ENCODE results near the gene MBNL1. TPM values are rescaled to one million over a fixed set of nuclear protein-coding genes. Genes with fewer than 3 reads are reported as not detected.

Gene MBNL1
- total RNA-seq, 2 experiments from 2014 or later = 163 to 174 TPM

GRCh38 chr3:152317184-152317583 lies 48.5 kb downstream of the MBNL1 start:
- Histone ChIP-seq H3K9me2 (ENCODE audit: insufficient read depth, low read length) (no peaks in the 10 kb centered on the region), H4K20me1 (ENCODE audit: insufficient read depth, low read length) (peaks cover 25% of the 10 kb centered on the region; the same call in 1 of the 2 replicates), H3K4me2 (ENCODE audit: low read length) (no peak overlapping the region), H3K36me3 (ENCODE audit: insufficient read depth, low read length) (peaks cover 60% of the 10 kb centered on the region), H3K4me1 (ENCODE audit: insufficient read depth, low read length, poor library complexity, severe bottlenecking) (peaks cover 3% of the 10 kb centered on the region), H3K4me3 (ENCODE audit: low read depth, low read length, poor library complexity, severe bottlenecking) (no peak overlapping the region), H3K79me2 (ENCODE audit: insufficient read depth, low read depth, low read length) (peaks cover 98% of the 10 kb centered on the region), H2AFZ (ENCODE audit: low read length) (no peak overlapping the region), H3K9me3 (ENCODE audit: low read length) (0 out of 2 replicates have a peak, but pooled peaks cover 4% of the 10 kb centered on the region), H3K27ac (ENCODE audit: low read depth, low read length, poor library complexity, severe bottlenecking) (no peak overlapping the region)
- no TSS peak for BruUV-seq (replicated peaks)
- TF ChIP-seq EZH2phosphoT487 (IDR thresholded peaks at IDR 0.05; ENCODE audit: borderline replicate concordance, low read depth, low read length) (no peak), CTCF (conservative IDR thresholded peaks at IDR 0.05; ENCODE audit: low read length) (no peak)
- DNase-seq (ENCODE audit: low spot score) = no peak
- ChIA-PET POLR2A (interaction anchor here (0.7 to 5.2 kb wide), 5 partner anchors 9 to 183 kb away, joined by 3 to 35 read pairs (median 5); no protein-coding TSS in a partner anchor), CTCF (ENCODE audit: unreplicated experiment) (no interaction called here)
- intact Hi-C loops (cut with micrococcal nuclease; ENCODE audit: unreplicated experiment) = no loop called here

- Histone ChIP-seq H3K9me2 (ENCODE audit: insufficient read depth, low read length) (no peaks in the 10 kb centered on the region), H4K20me1 (ENCODE audit: insufficient read depth, low read length) (peaks cover 25% of the 10 kb centered on the region; the same call in 1 of the 2 replicates), H3K4me2 (ENCODE audit: low read length) (no peak overlapping the region), H3K4me3 (ENCODE audit: low read depth, low read length, poor library complexity, severe bottlenecking) (no peak overlapping the region), H2AFZ (ENCODE audit: low read length) (no peak overlapping the region), H3K4me1 (ENCODE audit: insufficient read depth, low read length, poor library complexity, severe bottlenecking) (peaks cover 10% of the 10 kb centered on the region), H3K9me3 (ENCODE audit: low read length) (no peaks in the 10 kb centered on the region), H3K79me2 (ENCODE audit: insufficient read depth, low read depth, low read length) (peaks cover 98% of the 10 kb centered on the region), H3K36me3 (ENCODE audit: insufficient read depth, low read length) (peaks cover 59% of the 10 kb centered on the region), H3K27ac (ENCODE audit: low read depth, low read length, poor library complexity, severe bottlenecking) (no peak overlapping the region)
- POLR2A ChIA-PET = interaction anchor here (1.0 to 5.2 kb wide), 9 partner anchors 10 to 83 kb away, joined by 3 to 35 read pairs (median 3); no protein-coding TSS in a partner anchor
- TF ChIP-seq CTCF (conservative IDR thresholded peaks at IDR 0.05; ENCODE audit: low read length) (no peak), EZH2phosphoT487 (IDR thresholded peaks at IDR 0.05; ENCODE audit: borderline replicate concordance, low read depth, low read length) (no peak)
- no peak for DNase-seq (ENCODE audit: low spot score)
- CTCF ChIA-PET (ENCODE audit: unreplicated experiment) = no interaction called here
- BruUV-seq (replicated peaks) = no TSS peak
- intact Hi-C loops (cut with micrococcal nuclease; ENCODE audit: unreplicated experiment) = no loop called here
These were observed 49.2 kb downstream of the MBNL1 start for GRCh38 chr3:152317956-152318355.

GRCh38 chr3:152318512-152318911 lies 49.8 kb downstream of the MBNL1 start:
- H3K9me2 ChIP-seq (ENCODE audit: insufficient read depth, low read length) = no peaks in the 10 kb centered on the region
- BruUV-seq (replicated peaks) = no TSS peak
- CTCF ChIA-PET (ENCODE audit: unreplicated experiment) = no interaction called here
- H3K27ac ChIP-seq (ENCODE audit: low read depth, low read length, poor library complexity, severe bottlenecking) = no peak overlapping the region
- TF ChIP-seq EZH2phosphoT487 (IDR thresholded peaks at IDR 0.05; ENCODE audit: borderline replicate concordance, low read depth, low read length) (no peak), CTCF (conservative IDR thresholded peaks at IDR 0.05; ENCODE audit: low read length) (no peak)
- intact Hi-C loops (cut with micrococcal nuclease; ENCODE audit: unreplicated experiment) = no loop called here
- peaks cover 98% of the 10 kb centered on the region for H3K79me2 ChIP-seq (ENCODE audit: insufficient read depth, low read depth, low read length)
- no peak overlapping the region for H3K4me3 ChIP-seq (ENCODE audit: low read depth, low read length, poor library complexity, severe bottlenecking)
- H4K20me1 ChIP-seq (ENCODE audit: insufficient read depth, low read length) = peaks cover 27% of the 10 kb centered on the region
- no peak overlapping the region for H3K4me2 ChIP-seq (ENCODE audit: low read length)
- no peak overlapping the region for H2AFZ ChIP-seq (ENCODE audit: low read length)
- H3K4me1 ChIP-seq (ENCODE audit: insufficient read depth, low read length, poor library complexity, severe bottlenecking) = peaks cover 11% of the 10 kb centered on the region
- DNase-seq (ENCODE audit: low spot score) = no peak
- peaks cover 56% of the 10 kb centered on the region for H3K36me3 ChIP-seq (ENCODE audit: insufficient read depth, low read length)
- POLR2A ChIA-PET = interaction anchor here (1.0 to 5.2 kb wide), 9 partner anchors 10 to 83 kb away, joined by 3 to 35 read pairs (median 3); no protein-coding TSS in a partner anchor
- no peaks in the 10 kb centered on the region; the same call in 1 of the 2 replicates for H3K9me3 ChIP-seq (ENCODE audit: low read length)
